ENCODE results near the gene WHRN.

WHRN gene

GRCh38 chr9:114367772-114368569 is 137.3 kb downstream of the WHRN start:
- no peak for DNase-seq (ENCODE audit: low read depth in 2 of 2)
- no peak overlapping the region for H3K4me3 ChIP-seq (replicated peaks in 1 of 2; ENCODE audit: low read depth in 2 of 2, low read length in 2 of 2)
- TF ChIP-seq CTCF (IDR thresholded peaks at IDR 0.05; ENCODE audit: low read depth, low read length) = no peak

GRCh38 chr9:114367366-114367765 is 137.9 kb downstream of the WHRN start:
- DNase-seq (ENCODE audit: low read depth in 2 of 2) = no peak
- H3K4me3 ChIP-seq (replicated peaks in 1 of 2; ENCODE audit: low read depth in 2 of 2, low read length in 2 of 2) = no peak overlapping the region
- no peak for TF ChIP-seq CTCF (IDR thresholded peaks at IDR 0.05; ENCODE audit: low read depth, low read length)

- peak; percentile 82 to 88 for DNase-seq (ENCODE audit: low read depth in 2 of 2)
- no peak overlapping the region for H3K4me3 ChIP-seq (replicated peaks in 1 of 2; ENCODE audit: low read depth in 2 of 2, low read length in 2 of 2)
- TF ChIP-seq CTCF (IDR thresholded peaks at IDR 0.05; ENCODE audit: low read depth, low read length) = no peak
Observed at GRCh38 chr9:114366334-114367128, 138.7 kb downstream of the WHRN start.

- H3K4me3 ChIP-seq (replicated peaks in 1 of 2; ENCODE audit: low read depth in 2 of 2, low read length in 2 of 2) = no peak overlapping the region
- no peak for TF ChIP-seq CTCF (IDR thresholded peaks at IDR 0.05; ENCODE audit: low read depth, low read length)
- DNase-seq (ENCODE audit: low read depth in 2 of 2) = no peak
Observed at GRCh38 chr9:114365194-114365593, 140.1 kb downstream of the WHRN start.

GRCh38 chr9:114364134-114365041 is 140.9 kb downstream of the WHRN start:
- TF ChIP-seq CTCF (IDR thresholded peaks at IDR 0.05; ENCODE audit: low read depth, low read length) = no peak
- no peak overlapping the region for H3K4me3 ChIP-seq (replicated peaks in 1 of 2; ENCODE audit: low read depth in 2 of 2, low read length in 2 of 2)
- peak; percentile 76 to 87 for DNase-seq (ENCODE audit: low read depth in 2 of 2)

GRCh38 chr9:114363424-114363823 is 141.8 kb downstream of the WHRN start:
- H3K4me3 ChIP-seq (replicated peaks in 1 of 2; ENCODE audit: low read depth in 2 of 2, low read length in 2 of 2) = no peak overlapping the region
- no peak for DNase-seq (ENCODE audit: low read depth in 2 of 2)
- TF ChIP-seq CTCF (IDR thresholded peaks at IDR 0.05; ENCODE audit: low read depth, low read length) = no peak

Measured in cardiac fibroblast (primary cell).